GM21576 (cell line): ENCODE measurements around the gene ADCY5.
A peak's percentile ranks its signal among the peaks of the same experiment; 100 is the strongest.

Experiments
- ATAC-seq: cut with Tn5 transposase; IDR thresholded peaks from one replicate; pipeline ENCODE4 v1.9.1; 2021; ENCODE audit warnings: mild to moderate bottlenecking, moderate library complexity; ENCODE audit not compliant: unreplicated experiment

The ADCY5 gene

DNA sequence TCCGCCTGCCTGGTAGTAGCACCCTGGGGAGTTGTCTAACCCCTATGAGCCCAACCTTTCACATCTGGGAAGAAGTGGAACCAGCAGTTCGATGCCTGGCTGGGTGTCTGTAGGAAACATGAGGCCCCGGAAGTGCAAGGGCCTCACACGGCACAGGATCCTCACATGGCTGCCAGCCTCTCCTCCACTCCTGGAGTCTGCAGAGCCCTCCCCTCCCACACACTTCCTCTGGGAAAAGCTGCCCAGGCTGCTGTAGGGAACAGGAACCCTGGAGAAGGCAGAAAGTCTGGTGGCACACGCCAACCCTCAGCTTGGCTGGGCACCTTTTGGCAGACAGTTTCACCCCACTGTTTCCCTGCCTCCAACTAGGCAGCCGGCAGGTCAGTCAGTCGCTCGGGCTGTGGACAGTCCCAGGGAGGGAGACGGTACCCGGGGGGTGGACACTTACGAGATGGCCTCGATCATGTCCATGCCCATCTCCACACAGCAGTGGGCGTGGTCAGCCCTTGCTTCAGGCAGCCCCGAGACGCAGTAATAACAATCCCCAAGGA is 118.4 kb downstream of the ADCY5 start:
- ATAC-seq: no peak

DNA sequence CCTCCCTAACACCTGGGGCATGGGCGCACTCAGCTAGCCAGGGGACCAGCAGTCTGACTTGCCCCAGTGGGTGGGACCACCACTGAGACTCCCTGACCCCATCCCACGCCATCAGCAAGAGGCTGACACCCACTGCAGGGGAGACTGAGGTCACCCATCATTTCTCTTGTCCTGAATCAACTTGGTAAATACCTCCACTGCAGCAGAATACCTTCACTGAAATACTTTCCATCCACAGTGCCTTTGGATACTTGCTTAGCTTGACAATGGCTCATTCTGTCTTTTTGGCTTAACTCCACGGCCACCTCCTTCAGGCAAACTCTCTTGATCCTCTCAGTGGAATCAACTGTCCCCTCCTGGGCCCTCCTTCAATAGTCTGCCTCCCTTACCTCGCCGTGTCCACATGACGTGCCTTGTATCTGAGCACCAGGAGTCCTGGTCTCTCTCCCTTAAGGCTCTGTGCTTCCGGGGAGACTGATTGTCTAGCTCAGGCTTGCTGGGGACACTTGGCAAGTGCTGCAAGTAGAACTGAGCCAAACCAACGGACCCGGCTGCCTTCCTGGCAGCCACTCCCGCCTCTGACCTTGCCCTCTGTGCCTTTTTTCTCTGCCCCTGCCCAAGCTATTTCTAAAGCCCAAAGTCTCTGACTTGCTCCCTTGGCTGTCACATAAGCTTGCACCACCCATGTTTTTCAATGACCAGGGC is 119.1 kb downstream of the ADCY5 start:
- ATAC-seq: no peak

DNA sequence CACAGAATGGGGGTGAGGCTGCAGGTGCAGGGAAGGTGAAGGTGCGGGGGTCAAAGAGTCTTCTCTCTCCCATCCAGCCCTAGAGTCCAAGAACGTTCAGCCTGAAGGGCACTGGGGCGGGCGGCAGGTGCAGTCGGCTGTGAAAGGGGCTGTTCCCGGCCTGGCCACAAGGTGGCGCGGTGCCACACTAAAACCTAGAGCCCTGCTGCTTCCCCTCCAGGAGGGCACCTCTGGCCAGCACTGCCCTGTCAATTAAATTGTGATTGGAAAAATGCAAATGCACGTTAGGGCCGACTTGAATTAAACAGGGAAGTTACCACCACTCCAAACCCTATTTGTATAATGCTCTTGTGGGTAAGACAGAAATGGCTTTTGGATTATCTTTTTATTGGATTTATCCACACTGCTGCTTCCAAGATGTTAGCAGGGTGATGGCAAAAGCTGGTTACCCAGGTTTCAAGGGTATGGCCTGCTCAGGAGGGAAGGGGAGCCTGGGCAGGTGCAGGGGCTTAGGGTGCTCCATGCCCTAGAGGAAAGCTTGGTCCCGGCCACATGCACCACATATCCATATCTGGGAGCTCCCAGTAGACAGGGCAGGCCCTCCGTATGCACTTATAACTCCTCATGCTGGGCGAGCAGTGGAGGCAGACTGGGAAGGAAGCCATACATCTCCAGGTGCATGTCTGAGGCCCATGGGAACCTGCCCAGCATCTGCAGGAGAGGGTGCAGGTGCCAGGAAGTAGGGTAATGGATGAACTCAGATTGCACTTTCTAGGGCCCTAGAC is 119.8 kb downstream of the ADCY5 start:
- ATAC-seq: peak; percentile 55

DNA sequence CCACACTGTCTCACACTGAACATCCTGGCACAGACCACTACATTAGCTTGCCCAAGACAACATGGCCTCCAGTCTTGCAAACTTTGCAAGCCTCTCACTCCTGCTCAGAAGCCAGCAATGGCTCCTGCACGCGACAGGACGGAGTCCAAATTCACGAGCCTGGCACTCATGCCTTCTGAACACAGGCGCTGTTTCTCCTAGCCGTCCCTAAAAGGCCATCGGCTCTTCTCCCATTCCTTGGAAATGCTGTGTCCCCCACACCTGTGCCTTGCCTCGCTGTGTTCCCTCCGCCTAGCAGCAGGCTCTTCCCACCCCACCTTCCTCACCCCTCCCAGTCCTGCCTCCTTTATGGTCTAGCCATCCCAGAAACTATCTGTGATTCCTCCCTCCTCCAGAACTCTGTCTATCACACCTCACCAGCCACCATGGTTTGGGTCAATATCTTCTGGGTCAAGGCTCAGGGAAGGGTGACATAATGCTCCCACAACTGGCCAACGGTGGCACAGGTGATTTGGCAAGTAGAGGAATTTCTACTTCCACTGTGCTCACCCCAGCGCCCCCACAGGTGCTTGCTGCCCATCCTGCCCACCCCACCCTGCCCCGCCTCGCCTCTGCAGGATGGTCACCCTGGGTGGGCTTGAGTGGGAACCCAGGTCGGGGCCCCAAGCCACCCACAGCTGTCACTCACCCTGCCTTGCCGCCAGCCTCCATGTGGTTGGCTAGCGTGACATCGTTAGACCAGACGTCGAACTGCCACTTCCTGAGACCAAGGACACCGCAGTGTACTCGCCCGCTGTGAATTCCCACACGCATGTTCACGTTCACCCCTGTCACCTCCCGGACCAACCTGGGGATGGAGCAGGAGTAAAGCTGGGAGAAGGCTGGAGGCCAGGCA is 120.7 kb downstream of the ADCY5 start:
- ATAC-seq: no peak

DNA sequence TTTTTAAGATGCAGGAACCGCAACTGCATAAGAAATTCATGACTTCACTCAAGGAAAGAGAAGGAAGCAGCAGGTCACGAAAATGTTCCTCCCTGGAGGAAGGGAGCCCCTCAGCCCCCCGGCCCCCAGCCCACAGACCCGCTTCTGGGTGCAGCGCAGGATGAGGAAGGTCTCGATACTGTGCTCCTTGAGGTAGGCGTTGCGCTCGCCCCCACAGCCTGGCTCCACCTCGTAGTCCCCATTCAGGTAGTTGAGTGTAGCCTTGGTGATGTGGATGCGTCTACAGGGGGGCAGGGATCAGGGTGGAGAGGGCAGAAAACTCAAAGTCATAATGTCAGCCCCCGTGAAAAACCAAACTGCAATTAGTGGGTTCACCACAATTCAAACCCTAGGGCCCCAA is 121.4 kb downstream of the ADCY5 start:
- ATAC-seq: no peak

DNA sequence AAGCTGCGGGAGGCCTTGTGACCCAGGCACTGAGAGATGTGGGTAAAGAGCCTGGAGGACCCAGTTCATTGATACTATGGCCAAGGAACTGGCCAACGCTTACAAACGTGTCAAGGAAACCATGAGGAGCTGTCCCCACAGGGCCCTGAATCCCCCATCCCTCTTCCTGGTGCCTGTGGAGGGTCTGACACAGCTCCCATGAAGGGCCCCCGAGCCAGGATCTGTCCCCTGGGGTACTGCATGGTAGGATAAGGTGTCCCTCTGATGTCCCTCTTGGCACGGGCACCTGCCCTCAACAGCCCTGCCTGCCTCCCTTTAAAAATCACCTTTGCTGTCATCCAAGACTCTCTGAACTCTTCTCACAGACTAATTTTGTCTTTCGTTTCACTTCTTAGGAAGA is 122.4 kb downstream of the ADCY5 start:
- no peak for ATAC-seq

DNA sequence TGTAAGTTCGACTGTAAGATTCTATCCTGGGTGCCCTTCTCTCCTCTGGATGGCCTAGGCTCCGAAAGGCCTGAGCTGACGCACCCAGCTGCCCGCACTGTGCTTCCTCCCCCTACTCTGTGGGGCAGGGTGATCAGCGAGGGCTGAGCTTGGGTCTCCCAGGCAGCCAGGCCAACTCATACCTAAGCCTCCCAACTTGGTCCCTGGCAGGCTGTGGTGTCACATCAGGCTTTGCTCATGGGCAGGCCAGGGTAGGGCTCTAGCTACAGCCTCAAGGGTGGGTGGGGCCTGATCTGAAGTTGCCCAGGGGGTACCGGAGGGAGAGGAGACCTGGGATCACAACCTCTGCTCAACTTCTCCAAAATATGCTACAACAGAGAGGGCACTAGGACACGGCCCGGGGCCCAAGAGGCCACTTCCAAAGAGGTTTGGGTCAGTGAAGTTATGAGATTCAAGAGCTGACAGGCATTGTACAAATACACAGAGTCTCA is 123.1 kb downstream of the ADCY5 start:
- no peak for ATAC-seq

DNA sequence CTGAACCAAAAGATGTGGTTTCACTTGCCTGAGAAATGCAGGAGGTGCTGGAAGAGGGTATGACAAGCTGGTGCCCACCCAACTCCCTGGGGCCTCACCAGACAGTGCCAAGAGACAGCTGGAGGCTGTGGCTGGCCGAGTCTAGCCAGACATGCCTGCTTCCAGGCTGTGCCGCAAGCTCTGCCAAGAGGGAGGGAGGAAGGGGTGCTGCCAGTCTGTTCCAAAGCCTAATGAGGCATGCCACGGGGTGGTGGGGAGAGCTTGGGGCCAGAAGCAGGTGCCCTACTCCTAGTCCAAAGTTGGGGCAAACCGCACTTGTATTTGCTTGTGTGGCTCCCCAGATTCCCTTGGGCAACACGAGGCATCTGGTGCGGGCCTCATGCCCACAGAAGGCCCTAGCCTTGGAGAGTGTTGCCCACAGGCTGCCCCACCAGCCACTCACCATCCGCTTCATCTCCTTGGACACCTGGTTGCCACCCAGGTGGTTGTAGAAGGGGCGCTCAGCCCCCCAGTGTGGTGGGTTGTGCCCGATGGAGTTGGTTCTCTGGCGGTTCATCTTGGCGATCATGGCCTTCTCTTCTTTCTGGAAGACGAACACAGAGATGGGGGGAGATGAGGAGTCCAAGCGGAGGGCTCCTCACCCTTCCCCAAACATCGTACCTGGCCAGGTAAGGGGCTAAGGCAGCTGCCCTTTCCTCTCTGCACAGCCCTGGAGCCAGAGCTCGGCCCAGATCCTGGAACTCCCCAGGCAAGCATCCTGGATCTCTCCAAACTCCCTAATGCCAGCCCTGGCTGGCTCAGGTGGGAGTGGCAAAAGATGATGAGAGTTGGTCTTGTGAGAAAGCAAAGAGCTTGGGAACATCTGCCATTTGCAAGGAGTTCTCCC is 123.8 kb downstream of the ADCY5 start:
- no peak for ATAC-seq

DNA sequence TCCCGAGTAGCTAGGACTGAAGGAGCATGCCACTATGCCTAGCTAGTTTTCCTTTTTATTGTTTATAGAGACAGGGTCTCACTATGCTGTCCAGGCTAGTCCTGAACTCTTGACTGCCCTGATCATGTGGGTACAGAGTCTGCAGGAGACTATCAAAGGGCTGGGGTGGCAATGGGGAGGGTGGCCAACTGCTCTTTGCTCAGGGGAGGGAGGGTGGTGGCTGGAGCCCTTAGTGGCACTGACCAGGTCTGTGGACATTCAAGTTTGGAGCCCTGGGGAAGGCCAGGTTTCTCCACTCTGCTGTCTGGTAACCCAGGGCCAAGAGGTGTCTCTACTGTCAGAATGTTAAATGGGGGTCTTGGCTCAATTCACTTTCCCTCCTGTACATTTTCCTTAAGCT is 125.1 kb downstream of the ADCY5 start:
- no peak for ATAC-seq

DNA sequence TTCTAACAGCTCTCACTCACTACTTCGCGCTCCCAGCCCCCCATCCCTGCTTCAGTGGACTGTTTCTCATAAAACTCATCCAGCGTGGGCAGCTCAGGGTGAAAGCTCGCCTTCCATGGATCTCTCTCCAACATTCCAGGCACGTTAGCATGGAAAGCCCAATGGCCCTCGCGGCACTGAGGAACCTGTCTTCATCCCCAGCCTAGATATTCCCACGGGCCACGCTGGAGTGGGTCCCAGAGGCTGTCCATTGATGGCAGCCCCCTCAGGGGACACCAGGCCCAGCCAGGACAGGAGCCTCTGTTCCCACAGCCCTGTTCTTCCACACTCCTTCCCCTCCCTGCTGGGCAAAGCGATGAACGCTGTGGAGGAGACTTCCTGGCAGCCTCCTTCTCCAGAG is 126.0 kb downstream of the ADCY5 start:
- no peak for ATAC-seq

DNA sequence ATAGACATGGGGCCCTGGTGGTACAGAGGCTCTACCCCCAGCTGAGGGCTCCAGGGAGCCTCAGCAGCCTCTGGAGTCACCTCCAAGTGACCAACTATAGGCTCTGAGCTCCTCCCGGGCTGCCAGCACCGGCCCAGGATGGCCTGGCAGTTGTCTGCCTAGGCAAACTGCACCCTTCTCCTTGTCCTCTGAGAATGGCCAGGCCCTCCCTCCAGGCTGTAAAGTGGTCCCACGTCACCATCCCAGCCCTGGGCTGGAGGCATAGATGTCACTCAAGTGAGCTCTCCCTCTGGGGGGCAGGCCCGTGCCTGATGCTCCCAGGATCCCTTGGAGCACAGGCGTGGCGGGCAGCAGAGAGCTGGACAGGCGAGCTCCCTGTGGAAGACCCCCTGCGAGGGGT is 127.1 kb downstream of the ADCY5 start:
- ATAC-seq: no peak

DNA sequence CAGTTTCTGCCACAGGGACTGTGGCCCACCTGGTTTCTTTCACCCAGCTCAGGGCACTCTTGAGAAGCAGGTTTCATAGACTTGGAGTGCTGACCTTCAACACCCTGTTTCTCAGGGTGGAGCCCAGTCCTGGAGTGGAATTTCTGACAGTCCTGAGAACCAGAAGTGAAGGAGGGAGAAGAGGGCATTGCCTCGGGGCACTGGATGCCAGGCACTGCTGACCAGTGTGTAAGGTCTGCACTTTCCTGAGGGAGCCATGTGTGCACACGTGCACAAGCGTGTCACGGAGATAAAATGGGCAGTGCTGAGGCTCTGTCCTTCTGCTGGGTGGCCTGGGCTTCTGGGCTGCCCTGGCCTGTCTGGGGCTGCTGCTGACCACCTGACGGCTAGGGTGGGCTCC is 128.7 kb downstream of the ADCY5 start:
- no peak for ATAC-seq

DNA sequence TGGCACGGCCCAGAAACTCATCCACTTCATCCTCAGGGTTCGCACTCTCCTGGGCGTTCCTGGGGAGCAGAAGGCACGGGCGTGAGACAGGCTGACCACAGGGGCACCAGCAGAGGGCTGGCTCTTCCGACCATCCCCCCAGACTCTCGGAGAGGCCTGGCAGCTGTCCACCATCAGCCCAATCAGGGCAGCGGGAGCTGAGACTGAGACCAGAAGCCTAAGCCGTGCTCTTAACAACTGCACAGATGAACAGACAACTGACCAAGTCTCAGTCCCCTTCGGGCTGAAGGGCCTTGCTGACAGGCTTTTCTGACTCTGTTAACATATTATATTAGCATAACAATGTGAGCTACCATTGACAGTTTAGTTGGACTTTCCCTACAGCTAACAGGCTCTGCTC is 129.1 kb downstream of the ADCY5 start:
- no peak for ATAC-seq

DNA sequence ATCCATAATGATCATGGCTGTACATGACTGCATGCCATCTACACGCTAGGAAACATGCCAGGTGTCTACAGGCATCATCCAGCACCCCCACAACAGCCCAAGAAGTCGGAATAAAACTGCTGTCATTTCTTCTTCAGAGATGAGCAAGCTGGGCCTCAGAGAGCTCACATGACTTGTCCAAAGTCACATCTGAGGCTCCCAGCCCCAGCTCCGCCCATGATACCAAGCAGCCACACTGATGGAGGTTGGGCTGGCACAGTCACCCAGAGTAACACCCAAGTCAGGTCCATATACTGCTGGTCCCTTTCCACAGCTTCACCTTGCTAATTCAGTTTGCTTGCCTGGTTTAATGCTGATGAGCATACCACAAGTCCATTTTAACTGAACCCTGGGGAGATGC is 130.5 kb downstream of the ADCY5 start:
- no peak for ATAC-seq

DNA sequence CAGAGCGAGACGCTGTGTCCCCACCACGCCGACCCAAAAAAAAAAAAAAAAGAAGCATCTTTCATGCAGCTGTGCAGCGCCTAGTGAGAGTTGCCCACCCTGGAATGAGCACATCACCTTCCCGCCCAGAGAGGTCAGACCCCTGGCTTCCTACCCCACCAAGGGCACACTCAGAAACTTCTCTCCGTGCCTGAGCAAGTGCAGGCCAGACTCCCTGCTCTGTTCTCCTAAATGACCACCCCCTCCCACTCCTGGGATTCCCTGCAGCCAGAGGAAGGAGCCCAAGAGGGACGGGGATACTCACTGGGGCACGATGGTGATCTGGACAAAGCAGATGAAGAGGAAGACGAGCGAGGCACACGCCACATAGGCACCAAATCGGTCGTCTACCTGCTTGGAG is 131.2 kb downstream of the ADCY5 start:
- no peak for ATAC-seq

DNA sequence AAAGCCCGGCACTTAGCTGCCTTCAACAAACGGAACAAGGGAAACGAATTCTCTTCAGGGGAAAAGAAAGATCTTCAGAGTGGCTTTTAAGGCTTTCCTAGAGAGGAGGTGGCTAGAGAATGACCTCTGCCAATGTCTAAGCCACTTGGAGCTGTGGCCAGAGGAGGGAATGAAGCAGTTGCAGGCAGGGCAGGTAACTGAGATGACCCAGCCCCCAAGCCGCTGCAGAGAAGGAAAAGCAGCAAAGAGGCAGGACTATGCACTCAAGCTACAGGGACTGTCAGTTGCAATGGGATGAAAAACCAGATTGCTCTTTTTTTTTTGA is 133.7 kb downstream of the ADCY5 start:
- ATAC-seq: no peak

DNA sequence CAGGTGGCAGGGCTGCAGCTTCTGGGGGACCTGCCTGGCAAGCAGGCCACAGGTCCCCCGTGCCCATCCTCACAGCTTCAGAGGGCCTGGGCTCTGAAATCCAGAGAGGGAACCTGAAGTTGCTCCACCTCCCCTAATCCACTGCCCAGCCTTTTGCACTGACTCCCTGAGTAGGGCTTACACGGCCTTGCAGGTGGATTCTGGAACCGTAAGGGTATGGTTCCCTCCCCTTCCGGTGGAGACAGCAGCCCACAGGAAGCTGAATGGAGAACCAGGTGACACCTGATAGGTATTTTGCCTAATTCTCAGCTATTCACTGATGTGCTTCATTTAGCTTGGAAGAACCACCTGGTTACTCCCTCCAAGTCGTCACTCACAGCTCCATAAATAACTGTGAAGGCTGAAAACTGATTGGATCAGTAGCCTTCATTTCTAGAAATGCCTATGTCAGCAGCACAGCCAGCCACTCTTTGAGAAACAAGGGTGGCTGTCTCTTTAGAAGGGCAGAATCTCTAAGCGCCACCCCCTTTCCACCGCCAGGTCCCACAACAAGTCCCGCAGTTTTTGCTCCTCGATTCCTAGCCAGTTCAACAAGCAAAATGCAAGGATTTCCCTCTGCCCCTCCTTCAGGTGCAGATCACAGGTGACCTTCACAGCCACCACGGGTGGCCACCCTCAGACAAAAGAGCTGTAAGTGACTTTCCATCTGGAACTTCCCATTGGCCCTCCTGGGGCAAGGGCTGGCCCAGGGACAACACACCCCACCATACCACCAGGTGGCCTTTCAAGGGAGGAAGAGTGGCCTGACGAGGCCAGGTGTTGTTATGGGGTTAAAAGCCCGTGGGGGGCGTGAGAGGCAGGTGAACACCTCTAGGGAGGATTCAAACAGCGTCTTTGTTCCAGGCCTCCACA is 134.3 kb downstream of the ADCY5 start:
- ATAC-seq: no peak

DNA sequence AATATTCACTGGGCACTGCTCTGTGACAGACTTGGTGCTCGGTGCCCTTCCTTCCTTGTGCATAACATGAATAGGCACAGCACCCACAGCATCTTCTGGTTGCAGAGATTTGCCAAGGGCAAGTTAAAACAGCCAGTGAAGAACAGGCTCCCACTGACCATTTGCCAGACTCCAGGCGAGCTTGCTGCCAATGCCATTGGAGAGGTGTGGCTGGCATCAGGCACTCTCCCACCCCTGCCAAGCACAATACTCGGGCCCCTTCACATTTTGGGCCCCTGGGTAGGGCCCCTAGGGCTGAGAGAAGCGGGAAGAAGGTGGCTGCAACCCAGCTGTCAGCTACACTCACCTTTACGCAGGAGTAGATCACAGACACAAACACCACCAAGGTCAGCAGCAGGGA is 135.0 kb downstream of the ADCY5 start:
- no peak for ATAC-seq
